HG02588 (cell line): ENCODE data around the gene STXBP6.

ENCODE experiments used
- ATAC-seq: cut with Tn5 transposase; IDR thresholded peaks from one replicate; pipeline ENCODE4 v1.9.1; 2021; ENCODE audit warnings: mild to moderate bottlenecking, moderate library complexity; ENCODE audit not compliant: unreplicated experiment

Gene STXBP6

DNA sequence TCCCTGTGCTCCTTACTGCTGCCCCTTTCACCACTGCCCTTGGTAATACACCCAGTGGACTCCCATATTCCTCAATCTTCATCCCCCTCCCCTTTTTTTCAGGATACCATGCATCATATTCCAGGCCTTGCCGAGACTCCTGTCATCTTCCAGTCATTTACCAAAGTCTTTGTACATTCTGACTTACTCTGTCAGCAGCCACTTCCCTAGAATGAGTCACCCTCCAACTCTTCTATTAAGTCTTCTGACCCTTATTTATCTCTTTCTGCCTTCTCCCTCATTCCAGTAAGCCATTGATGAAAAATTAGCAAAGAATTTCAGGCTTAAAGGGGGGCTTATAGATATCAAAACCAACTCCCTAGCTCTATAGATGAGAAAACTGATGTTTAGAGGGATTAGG, 128.0 kb downstream of the STXBP6 start:
- ATAC-seq = no peak

DNA sequence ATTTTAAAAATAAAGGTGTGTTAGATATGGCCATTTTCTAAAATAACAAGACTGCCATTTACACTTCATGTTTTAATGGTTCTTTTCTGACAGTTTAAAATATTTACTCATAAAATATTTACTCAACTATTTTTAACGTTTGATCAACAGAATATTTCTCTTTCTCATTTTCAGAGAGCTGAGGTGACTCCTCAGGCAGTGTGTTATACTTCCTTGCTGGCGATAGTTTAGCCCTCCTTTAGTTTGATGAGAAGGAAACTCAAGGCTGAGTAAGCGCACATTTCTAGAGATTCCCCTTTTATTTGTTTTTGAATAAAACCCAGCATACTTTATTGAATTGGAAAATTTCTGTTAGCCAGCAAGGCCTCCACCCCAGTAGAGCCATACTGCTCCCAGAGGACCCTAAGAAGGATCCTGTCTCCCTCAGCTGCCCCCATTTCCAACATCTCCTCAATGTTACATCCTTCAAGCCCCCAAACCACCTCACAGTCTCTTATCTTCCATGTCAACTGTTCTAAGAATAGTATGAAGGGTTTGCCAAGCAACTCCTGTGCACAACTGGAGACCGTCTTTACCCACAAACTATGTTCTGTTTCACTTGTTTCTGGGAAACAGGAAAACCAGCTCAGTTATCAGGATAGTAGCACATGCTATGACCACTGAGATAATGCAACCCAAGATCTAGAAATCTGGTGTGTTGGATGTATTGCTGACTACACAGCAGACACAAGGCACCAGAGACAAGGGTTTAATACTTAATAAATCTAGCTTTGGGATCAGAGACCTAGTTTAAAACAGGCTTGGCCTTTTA, 129.5 kb downstream of the STXBP6 start:
- ATAC-seq = no peak

DNA sequence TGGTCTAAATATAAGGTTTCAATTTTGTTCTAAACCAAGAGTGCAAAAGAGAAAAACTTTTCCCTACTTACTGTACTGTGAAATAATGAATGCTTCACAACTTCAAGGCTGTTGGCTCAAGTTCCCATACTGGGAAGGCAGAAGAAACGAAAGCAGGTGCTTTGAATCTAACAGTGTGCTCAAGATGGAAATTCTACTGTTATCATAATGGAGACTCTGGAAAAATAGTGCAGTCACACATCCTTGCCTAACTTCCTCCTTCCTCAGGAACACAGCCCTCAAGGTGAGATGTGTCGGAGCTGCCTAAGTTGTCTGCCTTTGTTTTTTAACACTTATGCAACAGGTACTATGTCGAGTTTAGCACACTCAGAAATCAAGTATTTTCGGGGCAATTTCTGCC, 131.1 kb downstream of the STXBP6 start:
- no peak for ATAC-seq

DNA sequence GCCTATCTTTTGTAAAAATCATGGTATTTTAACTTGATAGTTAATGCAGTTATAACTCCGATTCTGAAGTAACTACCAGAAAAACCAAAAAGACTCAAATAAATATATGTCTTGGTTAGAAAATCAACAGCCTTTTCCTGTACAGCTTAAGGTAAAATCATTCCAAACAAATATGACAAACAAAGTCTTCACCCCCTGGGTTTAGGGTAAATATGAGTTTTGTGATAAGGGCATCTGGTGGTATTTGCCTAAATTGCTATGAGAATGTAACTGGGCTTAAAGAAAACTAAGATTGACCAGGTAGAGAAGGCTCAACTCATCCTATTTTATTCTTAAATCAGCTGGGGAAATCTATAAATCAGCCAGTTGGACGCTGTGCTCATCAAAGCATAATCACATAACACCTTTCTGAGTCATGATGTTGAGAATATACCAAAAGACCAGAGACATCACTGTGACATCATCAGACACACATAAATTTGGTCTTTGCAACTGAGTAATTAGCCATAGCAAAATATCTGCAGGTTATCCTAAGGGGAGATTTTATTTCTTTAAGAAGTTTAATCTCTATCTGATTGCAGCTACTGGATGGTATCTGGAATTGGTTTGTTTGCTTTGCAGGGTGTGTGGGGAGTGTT, 133.9 kb downstream of the STXBP6 start:
- no peak for ATAC-seq

DNA sequence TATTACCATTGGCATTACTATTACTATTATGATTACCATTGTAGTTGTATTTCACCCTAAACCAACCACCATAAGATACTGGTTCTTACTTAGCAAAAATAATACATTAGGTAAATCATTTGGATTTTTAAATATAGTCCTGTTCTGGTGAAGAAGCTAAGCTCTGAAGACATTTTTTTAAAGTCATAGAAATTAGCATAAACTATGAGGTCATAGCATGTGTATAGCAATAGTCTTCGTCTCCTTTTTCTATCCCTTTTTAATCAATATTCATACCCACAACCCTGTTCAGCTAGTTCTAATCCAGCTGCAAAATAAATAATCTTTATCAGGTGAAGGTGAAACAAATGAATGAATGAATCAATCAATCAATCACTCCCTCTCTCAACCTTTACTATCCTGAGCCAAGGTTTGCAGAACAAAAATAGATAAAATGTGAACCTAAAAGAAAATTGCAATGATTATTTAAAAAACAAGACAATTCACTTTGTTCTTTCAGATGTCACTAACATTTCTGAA, 134.5 kb downstream of the STXBP6 start:
- ATAC-seq = no peak

DNA sequence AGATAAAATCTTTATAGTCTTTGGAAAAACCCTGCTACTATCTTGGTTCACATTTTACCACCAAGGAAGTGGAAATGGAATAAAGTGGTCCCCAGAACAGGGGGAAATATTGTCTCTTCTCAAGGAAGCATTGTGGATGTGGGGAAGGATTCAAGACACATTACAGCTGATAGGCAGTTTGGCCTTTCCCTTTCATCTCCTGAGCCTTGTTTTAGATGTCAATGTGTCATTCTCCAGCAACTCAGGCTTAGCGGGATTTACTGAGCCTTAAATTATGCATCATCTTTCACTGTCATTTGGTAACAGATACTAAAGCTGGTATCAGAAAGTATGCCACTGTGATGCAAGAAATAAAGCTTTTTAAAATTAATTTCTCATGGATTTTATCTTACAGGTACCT, 136.2 kb downstream of the STXBP6 start:
- no peak for ATAC-seq

DNA sequence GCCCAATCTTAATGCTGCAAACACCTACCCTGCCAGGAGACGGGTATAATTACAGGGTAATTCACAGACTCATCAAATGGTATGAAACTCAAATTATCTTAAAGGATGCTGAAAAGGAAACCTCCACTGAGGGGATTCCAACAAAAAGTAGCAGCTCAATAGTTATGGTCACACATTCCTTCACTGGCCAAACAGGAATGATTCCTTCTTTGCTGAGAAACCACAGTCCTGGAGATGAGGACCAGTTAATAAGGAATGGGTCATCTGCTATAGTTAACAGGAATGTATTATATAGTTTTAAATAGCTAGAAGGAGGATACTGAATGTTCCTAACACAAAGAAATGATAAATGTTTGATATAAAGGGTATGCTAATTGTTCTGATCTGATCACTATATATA, 136.9 kb downstream of the STXBP6 start:
- no peak for ATAC-seq

DNA sequence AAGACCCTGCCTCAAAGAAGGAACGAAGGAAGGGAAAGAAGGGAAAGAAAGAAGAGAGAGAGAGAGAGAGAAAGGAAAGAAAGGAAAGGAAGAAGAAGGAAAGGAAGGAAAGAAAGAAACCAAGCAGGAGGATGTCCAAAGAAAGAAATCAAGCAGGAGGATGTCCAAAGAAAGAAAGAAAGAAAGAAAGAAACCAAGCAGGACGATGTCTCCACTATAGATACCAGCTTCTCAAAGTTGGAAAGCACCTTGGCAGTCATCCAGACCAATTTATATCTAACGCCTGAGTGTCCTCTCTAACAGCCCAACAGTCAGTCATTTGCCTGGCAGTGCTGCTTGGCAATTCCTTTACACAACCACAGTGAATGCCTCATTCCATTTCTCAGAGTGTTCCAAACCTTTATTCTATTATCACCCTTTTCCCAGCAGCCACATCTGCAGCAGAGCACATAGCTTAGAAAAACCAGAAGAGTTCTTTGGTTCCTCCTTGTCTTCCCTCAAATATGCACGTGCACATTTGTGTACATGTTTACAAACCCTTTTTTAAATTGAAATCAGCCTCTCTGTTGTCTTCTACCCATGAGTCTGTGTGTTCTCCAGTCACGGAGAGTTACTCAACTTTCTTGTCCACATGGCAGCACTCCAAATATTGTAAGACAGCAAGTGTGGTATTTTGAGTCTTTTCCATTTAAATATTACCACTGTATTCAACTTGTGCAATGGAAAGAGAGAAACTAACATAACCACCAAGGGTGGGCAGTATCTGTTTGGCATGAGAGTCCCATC, 138.4 kb downstream of the STXBP6 start:
- ATAC-seq = no peak

DNA sequence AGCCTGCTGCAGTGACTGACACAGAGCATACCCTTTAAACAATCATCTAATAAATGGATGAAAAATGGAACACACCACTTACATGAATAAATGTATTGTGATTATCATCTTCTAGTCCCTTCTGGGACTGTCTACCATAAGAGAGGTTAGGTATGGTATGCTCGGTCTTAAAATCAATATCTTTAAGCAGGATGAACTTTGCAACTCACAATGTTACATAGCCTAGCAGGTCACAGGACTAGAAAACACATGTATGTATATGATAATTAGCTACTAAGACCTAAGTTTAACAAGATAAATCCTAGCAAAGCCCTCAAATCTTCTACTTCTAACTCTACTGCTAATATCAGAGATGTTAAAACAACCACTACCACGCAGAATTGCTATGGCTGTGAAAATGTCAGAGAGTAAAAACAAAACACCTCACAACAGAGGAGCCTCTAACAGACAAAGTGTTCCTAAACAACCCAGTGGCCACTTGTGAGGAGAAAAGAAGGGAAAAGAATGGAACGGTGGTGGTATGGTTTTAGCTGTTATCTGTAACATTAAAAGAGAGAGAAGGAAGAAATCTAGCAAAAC, 139.4 kb downstream of the STXBP6 start:
- no peak for ATAC-seq

DNA sequence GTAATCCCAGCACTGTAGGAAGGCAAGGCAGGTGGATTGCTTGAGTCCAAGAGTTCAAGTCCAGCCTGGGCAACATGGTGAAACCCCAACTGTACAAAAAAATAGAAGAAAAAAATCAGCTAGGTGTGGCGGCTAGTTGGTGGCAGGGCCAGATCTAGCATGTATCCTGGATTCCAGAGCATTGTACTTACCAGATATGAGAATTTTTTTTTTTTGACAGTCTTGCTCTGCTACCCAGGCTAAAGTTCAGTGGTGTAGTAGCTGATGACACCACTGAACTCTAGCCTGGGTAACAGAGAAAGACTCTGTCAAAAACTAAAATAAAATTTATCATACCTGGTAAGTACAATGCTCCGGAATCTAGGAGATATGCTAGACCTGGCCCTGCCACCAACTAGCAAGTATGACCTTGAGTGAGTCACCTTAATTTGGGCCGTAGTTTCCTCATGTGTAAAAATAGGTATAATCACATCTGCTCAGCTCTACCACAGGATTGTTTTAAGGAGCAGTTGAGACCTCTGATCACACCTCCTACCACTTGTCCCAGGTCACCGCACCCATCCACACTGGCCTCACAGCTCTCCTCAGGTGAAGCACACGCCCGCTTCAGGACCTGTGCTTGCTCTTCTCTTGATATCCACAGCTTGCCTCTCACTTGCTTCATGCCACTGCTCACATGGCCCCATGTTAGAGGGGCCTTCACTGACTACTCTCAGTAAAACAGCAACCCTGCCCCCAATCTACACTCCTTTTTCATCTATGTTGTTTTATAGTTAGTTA, 140.2 kb downstream of the STXBP6 start:
- ATAC-seq = no peak

DNA sequence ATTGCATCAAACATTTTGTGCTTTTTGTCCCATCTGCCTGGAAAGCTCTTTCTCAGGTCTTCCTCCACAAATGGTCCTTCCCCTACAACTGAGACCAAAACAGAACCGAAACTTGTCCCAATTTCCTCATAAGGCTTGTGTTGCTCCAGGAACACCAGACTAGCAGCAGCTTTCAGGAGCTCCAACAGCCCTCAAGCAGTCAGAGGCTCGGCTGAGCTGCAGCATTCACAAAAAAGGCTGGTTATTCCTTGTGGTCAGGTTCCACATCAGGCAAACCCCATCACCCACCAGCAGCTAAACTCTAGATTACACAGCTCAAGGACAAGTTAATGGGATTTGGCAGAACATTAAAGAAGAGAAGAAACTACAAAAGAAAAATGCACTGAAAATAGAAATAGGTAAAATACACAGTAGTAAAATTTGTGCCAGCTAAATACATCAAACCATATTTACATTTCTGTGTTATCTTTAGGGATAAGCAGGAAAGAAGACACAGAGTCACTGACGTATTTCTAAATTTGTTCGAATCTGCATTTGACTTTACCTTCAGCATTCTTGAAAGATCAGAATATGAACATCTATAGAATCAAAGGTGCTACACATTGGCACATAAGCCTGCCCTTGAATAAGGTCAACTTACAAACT, 141.2 kb downstream of the STXBP6 start:
- no peak for ATAC-seq

DNA sequence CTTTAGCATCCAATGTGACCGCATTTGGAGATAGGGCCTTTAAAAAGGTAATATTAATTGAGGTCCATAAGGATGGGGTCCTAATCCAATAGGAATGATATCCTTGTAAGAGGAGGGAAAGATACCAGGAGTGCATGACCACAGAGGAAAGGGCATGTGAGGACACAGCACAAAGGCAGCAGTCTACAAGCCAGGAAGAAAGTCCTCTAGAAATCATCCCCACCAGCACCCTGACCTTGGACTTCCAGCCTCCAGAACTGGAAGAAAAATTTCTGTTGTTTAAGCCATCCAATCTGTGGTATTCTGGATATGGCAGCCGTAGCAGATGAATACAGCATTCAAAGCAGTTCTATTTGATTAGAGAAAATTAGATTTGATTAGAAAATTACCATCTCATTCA, 145.4 kb downstream of the STXBP6 start:
- no peak for ATAC-seq

DNA sequence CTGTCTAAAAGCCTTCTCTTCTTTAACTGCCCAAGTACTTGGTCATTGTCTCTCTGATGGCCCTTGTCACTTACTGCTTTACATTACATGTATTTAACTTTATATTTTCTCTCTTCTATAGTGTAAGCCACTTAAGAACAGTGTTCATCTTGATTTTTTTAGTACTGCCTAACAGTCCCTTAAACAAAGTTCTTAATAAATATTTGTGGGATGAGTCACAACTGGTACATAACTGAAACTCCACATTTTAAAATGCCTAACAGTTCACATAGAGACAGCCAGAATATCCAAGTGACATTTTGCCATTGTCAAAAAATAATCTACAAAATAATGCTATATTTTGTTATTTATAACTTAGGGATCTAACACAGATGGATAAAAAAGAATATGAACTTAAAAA, 146.6 kb downstream of the STXBP6 start:
- no peak for ATAC-seq

DNA sequence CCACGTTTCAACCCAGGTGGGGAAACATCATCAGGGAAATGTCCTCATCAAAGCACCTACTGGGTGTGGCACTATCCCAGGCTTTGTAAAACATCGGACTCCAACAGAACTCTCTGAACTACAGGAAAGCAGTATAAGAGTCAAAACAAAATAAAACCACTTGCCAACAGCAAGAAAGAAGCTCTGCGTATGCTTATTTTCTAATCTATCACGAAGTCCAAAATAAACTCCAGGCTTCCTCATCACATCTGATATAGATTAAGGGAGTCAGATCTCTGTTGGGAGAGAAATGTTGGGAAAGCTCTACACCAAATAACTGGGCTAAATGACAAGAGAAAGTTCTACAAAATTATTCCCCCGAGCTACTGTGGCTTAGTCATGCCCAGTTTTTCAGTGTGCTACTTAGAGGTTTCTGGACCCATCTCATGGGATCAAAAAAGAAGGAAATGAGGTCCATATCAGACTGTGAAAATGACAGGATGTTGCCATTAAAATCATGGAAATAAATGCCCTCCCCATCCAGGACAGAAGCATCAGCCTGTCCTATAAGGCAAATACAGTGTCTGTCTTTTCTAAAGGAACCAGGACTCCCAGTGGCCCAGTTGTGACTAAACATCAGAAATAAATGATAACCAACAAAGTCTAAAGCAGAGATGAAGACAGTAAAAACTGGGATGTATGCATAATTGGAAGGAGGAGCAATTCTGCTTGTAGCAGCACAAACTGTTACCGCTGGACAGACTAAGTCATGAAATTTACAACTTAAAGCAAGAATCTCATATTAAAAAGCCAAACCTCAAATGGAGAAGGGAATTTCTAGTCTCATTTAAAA, 149.5 kb downstream of the STXBP6 start:
- no peak for ATAC-seq

DNA sequence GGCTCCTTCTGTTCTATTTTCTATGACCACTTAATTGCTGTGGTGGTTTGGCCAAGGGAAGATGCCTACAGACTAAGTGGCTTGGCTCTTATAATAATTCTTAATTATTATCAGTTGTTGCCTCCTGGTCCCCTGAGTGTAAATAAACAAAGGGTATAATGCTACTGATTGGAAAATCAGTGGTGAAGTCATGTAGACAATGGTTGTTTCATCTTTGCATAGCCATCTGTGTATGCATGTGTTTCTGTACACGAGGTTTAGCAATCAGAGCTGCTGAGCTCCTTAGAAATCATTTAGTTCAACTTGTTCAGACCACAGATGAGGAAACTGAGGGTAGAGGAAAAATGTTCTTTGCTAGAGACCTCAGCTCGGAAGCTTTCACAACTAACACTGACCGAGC, 152.2 kb downstream of the STXBP6 start:
- ATAC-seq = no peak

DNA sequence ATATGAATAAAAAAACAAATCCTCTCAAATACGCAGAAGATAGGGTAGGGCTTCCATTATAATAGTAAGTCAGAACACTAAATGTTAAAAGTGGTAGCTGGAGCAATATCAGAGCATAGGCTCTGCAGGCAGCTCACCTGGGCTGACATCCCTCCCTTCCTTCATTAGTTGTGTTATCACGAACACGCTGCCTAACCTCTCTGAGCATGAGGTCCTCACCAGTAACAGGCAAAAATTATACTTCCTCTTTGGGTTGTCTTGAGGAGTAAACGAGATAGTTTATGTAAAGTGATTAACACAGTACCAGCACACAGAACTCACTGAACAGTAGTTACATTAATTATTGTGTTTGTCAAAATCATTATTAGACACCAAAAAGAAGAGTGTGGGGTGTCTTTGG, 154.3 kb downstream of the STXBP6 start:
- ATAC-seq = no peak

DNA sequence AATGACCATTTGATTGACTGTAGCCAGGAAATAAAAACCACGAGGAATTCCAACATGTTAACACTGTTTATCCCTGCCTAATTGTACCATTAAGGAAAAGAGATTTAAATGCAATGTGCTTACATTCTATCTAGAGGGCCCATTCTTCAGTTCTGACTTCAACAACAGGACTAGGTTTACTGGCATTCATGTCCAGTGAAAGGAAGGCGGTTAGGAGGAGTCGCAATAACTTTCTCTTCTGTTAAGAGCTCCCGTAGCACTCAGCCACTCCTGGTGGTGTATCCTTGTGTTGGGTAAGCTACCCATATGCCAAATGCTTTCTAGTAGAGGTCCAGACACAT, 154.7 kb downstream of the STXBP6 start:
- ATAC-seq = no peak

DNA sequence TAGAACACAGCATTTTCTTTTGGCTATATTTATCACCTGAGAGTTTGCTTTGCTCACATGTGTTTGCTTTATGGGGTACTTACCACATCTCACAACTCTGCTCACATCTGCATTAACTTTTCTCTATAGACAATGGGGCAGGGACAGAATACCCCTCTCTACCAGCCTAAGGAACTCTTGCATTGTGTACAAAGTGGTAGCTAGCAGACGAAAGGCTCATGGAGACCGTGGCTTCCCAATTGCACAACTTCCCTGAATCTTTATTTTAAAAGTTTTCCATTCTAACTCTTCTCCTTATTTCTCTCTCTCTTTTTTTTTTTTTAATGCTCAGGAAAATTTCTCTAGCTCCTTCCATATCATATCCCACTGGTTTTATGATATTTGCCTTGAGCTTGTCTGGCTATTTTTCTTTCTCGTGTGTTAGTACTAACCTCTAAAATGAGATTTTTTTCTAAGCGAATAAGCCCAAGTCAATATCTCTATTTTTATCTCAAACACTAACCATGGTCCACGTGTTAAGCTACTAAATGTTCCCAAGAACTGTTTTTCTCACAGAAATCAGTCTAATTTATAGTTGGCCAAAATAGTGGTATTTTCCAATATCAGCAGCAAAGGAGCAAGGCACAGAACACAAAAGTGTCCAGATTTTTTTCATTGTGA, 155.2 kb downstream of the STXBP6 start:
- ATAC-seq = no peak
